ENCODE data around the gene MRPL33.

- TF ChIP-seq POLR2A (IDR thresholded peaks at IDR 0.05; ENCODE audit: low read length) (no peak), GATA1 (IDR thresholded peaks at IDR 0.05; ENCODE audit: low read depth, low read length) (no peak)
Measured at GRCh38 chr2:27771202-27771547, 344 bp upstream of the MRPL33 start.
